Smooth muscle cell (in vitro differentiated cells): ENCODE results near the gene BAZ1B. TPM values are rescaled to one million over a fixed set of nuclear protein-coding genes. Genes with fewer than 3 reads are reported as not detected.
A peak's percentile ranks its signal among the peaks of the same experiment; 100 is the strongest.
"Not testable (repeated sequence)": the region's sequence is repeated elsewhere in the genome, so short reads cannot be mapped to it uniquely, and the experiment has no call there.

Experiments
- DNase-seq: peaks from one replicate; lab custom pipeline; 2025; ENCODE audit not compliant: unreplicated experiment; lab: John Stamatoyannopoulos, UW
- H2AFZ ChIP-seq: fragments of 200-600 bp; sonication (generic); 2 replicates; pipeline ENCODE4 v1.6.0; 2016; ENCODE audit warnings: antibody characterized with exemption, low read depth, mild to moderate bottlenecking
- H3F3A ChIP-seq: fragments of 200-600 bp; sonication (generic); 2 replicates; pipeline ENCODE4 v1.6.0; 2017; ENCODE audit warnings: antibody characterized with exemption, low read depth
- H3K27ac ChIP-seq: fragments of 200-600 bp; sonication (generic); 2 replicates; pipeline ENCODE4 v1.5.1; 2016; ENCODE audit warnings: low read depth, mild to moderate bottlenecking
- H3K27me3 ChIP-seq: fragments of 200-600 bp; sonication (generic); 2 replicates; pipeline ENCODE4 v1.6.1; 2016; ENCODE audit warnings: low read depth, mild to moderate bottlenecking
- H3K36me3 ChIP-seq: fragments of 200-600 bp; sonication (generic); 2 replicates; pipeline ENCODE4 v1.5.1; 2016; ENCODE audit warnings: low read depth
- H3K4me1 ChIP-seq: fragments of 200-600 bp; sonication (generic); 2 replicates; pipeline ENCODE4 v1.5.1; 2016; ENCODE audit warnings: low read depth
- H3K4me2 ChIP-seq: fragments of 200-600 bp; sonication (generic); 2 replicates; pipeline ENCODE4 v1.6.0; 2016; ENCODE audit warnings: mild to moderate bottlenecking
- H3K4me3 ChIP-seq: fragments of 200-600 bp; sonication (generic); 2 replicates; pipeline ENCODE4 v1.5.1; 2016; ENCODE audit warnings: mild to moderate bottlenecking
- H3K79me2 ChIP-seq: fragments of 200-600 bp; sonication (generic); 2 replicates; pipeline ENCODE4 v1.6.0; 2016; ENCODE audit warnings: low read depth, mild to moderate bottlenecking
- H3K9ac ChIP-seq: fragments of 200-600 bp; sonication (generic); 2 replicates; pipeline ENCODE4 v1.6.0; 2016; ENCODE audit warnings: low read depth
- H3K9me3 ChIP-seq: fragments of 200-600 bp; sonication (generic); replicated peaks from 2 replicates; pipeline ENCODE4 v1.5.1; 2016; ENCODE audit warnings: low read depth
- H4K20me1 ChIP-seq: fragments of 200-600 bp; sonication (generic); 2 replicates; pipeline ENCODE4 v1.6.0; 2016; ENCODE audit warnings: low read depth
- WGBS: methylation state at CpG from one replicate; pipeline ENCODE4 v1.1.7; 2016; ENCODE audit warnings: low lambda C conversion rate; 5-methylcytosine and 5-hydroxymethylcytosine counted together
- polyA plus RNA-seq: library from polyadenylated mRNA; unstranded; fragments of >200 nt; fragmentation: Nextera tagmentation; extraction: Ambion mirVana; gene quantifications from 2 replicates; pipeline ENCODE4 v1.2.1, GENCODE V29; 2016
- total RNA-seq: library from RNA; depleted of rRNA; stranded (reverse); fragments of >200 nt; gene quantifications from 2 replicates; pipeline ENCODE4 v1.2.3, GENCODE V29; 2014
- TF ChIP-seq, protein P1 (sequence below): fragments of 200-600 bp; sonication (generic); IDR thresholded peaks from 2 replicates; pipeline ENCODE4 v1.5.1; 2017; ENCODE audit warnings: borderline replicate concordance, mild to moderate bottlenecking, antibody characterized with exemption; ENCODE audit not compliant: insufficient read depth, poor library complexity, severe bottlenecking

Gene BAZ1B
- total and polyA plus RNA-seq, 2 experiments from 2014 or later: 20.1 to 43.9 TPM

DNA sequence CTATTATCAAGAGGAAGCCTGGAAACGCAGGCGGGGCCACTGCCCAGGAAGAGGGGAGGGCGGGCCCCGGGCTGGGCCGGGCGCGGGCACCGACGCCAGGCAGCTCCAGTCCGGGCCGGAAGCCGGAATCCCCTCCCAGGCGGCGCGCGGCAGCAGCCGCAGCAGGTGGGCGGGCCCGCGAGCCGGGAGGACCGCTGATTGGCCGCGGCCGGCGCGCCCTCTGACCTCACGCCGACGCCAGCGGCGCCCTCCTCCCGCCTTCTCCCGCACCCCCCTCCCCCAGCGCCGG is 35.0 kb upstream of the BAZ1B start:
- Histone ChIP-seq H3K9ac (peak overlapping the region; percentile 99), H3K4me3 (peak overlapping the region; percentile 99), H3K27me3 (no peaks in the 10 kb centered on the region), H3K79me2 (peaks cover 48% of the 10 kb centered on the region), H2AFZ (peak overlapping the region; percentile 94), H3K9me3 (no peaks in the 10 kb centered on the region), H3K4me2 (peak overlapping the region; percentile 97), H4K20me1 (peaks cover 38% of the 10 kb centered on the region), H3K4me1 (peaks cover 9% of the 10 kb centered on the region), H3F3A (peaks cover 11% of the 10 kb centered on the region), H3K27ac (peak overlapping the region; percentile 100), H3K36me3 (peaks cover 3% of the 10 kb centered on the region)
- WGBS: 0% methylated on average over 21 of the region's 36 CpGs
- peak; percentile 73 for DNase-seq
- TF ChIP-seq, protein P1, sequence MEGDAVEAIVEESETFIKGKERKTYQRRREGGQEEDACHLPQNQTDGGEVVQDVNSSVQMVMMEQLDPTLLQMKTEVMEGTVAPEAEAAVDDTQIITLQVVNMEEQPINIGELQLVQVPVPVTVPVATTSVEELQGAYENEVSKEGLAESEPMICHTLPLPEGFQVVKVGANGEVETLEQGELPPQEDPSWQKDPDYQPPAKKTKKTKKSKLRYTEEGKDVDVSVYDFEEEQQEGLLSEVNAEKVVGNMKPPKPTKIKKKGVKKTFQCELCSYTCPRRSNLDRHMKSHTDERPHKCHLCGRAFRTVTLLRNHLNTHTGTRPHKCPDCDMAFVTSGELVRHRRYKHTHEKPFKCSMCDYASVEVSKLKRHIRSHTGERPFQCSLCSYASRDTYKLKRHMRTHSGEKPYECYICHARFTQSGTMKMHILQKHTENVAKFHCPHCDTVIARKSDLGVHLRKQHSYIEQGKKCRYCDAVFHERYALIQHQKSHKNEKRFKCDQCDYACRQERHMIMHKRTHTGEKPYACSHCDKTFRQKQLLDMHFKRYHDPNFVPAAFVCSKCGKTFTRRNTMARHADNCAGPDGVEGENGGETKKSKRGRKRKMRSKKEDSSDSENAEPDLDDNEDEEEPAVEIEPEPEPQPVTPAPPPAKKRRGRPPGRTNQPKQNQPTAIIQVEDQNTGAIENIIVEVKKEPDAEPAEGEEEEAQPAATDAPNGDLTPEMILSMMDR: no peak

- Histone ChIP-seq H3K9ac (peak overlapping the region; percentile 99), H3K4me1 (peaks cover 9% of the 10 kb centered on the region), H2AFZ (peak overlapping the region; percentile 9), H3K79me2 (peaks cover 52% of the 10 kb centered on the region), H3K9me3 (no peaks in the 10 kb centered on the region), H3K36me3 (peaks cover 9% of the 10 kb centered on the region), H3K4me2 (peak overlapping the region; percentile 97), H3K27ac (peak overlapping the region; percentile 100), H3K4me3 (peak overlapping the region; percentile 99), H3K27me3 (no peaks in the 10 kb centered on the region), H4K20me1 (peaks cover 40% of the 10 kb centered on the region), H3F3A (peaks cover 11% of the 10 kb centered on the region)
- TF ChIP-seq, protein P1: no peak
- WGBS: 42% methylated on average over 28 of the region's 28 CpGs
- no peak for DNase-seq
These were observed 34.4 kb upstream of the BAZ1B start for GRCh38 chr7:73556208-73557107.

- no peak overlapping the region for H3K9ac ChIP-seq
- H3K79me2 ChIP-seq: peaks cover 59% of the 10 kb centered on the region
- peaks cover 9% of the 10 kb centered on the region for H3K4me1 ChIP-seq
- TF ChIP-seq, protein P1: no peak
- peaks cover 11% of the 10 kb centered on the region for H3F3A ChIP-seq
- peaks cover 47% of the 10 kb centered on the region for H4K20me1 ChIP-seq
- DNase-seq: no peak
- no peak overlapping the region for H3K4me3 ChIP-seq
- H3K9me3 ChIP-seq: no peaks in the 10 kb centered on the region
- no peaks in the 10 kb centered on the region for H3K27me3 ChIP-seq
- peaks cover 10% of the 10 kb centered on the region for H3K36me3 ChIP-seq
- no peak overlapping the region for H2AFZ ChIP-seq
- peak overlapping the region; percentile 97 for H3K4me2 ChIP-seq
- H3K27ac ChIP-seq: peak overlapping the region; percentile 100
- 90% methylated on average over 6 of the region's 6 CpGs for WGBS
These were observed 33.4 kb upstream of the BAZ1B start for GRCh38 chr7:73555411-73555982.

DNA sequence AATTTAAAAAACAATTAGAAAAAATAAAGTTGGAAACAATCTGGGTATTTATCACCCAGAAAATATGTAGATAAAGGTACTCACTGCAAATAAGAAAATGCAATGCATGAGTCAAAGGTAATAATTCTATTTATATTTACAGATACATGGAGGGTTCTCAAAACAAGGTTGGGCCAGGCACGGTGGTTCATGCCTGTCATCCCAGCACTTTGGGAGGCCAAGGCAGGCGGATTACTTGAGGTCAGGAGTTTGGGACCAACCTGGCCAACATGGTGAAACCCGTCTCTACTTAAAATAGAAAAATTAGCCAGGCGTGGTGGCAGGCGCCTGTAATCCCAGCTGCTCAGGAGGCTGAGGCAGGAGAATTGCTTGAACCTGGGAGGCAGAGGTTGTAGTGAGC is 28.0 kb upstream of the BAZ1B start:
- H3K27me3 ChIP-seq, DNase-seq, H3F3A ChIP-seq, H3K4me1 ChIP-seq, H3K4me2 ChIP-seq, H3K9ac ChIP-seq, H2AFZ ChIP-seq, H3K9me3 ChIP-seq, H3K4me3 ChIP-seq, H3K27ac ChIP-seq: not testable (repeated sequence)
- H3K36me3 ChIP-seq: peaks cover 15% of the 10 kb centered on the region
- peaks cover 67% of the 10 kb centered on the region for H4K20me1 ChIP-seq
- peaks cover 93% of the 10 kb centered on the region for H3K79me2 ChIP-seq
- WGBS: 99% methylated on average over 5 of the region's 5 CpGs
